Measurements from ENCODE around the gene SATB2. TPM values are rescaled to one million over a fixed set of nuclear protein-coding genes. Genes with fewer than 3 reads are reported as not detected.

The SATB2 gene
- total RNA-seq, 1 donor from 2014 or later: 1.2 TPM

- H3K36me3 ChIP-seq: no peaks in the 10 kb centered on the region
- H3K4me1 ChIP-seq: peaks cover 0 to 2% of the 10 kb centered on the region in 2 donors
- intact Hi-C loops (cut with DNase I): loop anchor here (10.0 kb wide), 2 partner anchors 435 to 1605 kb away; partner anchors contain the start of gene MARS2
- no peak overlapping the region for H3K4me3 ChIP-seq
- no peak overlapping the region for H3K27ac ChIP-seq
- DNase-seq (ENCODE audit: low spot score in 2 of 2): no peak
- no peaks in the 10 kb centered on the region for H3K27me3 ChIP-seq
- H3K9me3 ChIP-seq: no peaks in the 10 kb centered on the region
- TF ChIP-seq, protein P1, sequence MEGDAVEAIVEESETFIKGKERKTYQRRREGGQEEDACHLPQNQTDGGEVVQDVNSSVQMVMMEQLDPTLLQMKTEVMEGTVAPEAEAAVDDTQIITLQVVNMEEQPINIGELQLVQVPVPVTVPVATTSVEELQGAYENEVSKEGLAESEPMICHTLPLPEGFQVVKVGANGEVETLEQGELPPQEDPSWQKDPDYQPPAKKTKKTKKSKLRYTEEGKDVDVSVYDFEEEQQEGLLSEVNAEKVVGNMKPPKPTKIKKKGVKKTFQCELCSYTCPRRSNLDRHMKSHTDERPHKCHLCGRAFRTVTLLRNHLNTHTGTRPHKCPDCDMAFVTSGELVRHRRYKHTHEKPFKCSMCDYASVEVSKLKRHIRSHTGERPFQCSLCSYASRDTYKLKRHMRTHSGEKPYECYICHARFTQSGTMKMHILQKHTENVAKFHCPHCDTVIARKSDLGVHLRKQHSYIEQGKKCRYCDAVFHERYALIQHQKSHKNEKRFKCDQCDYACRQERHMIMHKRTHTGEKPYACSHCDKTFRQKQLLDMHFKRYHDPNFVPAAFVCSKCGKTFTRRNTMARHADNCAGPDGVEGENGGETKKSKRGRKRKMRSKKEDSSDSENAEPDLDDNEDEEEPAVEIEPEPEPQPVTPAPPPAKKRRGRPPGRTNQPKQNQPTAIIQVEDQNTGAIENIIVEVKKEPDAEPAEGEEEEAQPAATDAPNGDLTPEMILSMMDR (IDR thresholded peaks at IDR 0.05): no peak
These were observed 147.8 kb downstream of the SATB2 start for GRCh38 chr2:199309973-199310372.

- intact Hi-C loops (cut with DNase I): loop anchor here (10.0 kb wide), 2 partner anchors 435 to 1605 kb away; partner anchors contain the start of gene MARS2
- TF ChIP-seq, protein P1 (IDR thresholded peaks at IDR 0.05): no peak
These were observed 148.3 kb downstream of the SATB2 start for GRCh38 chr2:199309411-199309810.

GRCh38 chr2:199308567-199308966 lies 149.2 kb downstream of the SATB2 start:
- H3K9me3 ChIP-seq: no peaks in the 10 kb centered on the region
- intact Hi-C loops (cut with DNase I): loop anchor here (10.0 kb wide), 2 partner anchors 434 to 1604 kb away; partner anchors contain the start of gene MARS2

More at GRCh38 chr2:199309411-199309810, 148.3 kb downstream of the SATB2 start:
- Histone ChIP-seq H3K36me3 (no peaks in the 10 kb centered on the region), H3K4me3 (no peak overlapping the region), H3K27me3 (no peaks in the 10 kb centered on the region), H3K4me1 (peaks cover 0 to 5% of the 10 kb centered on the region in 2 donors), H3K27ac (no peak overlapping the region), H3K9me3 (no peaks in the 10 kb centered on the region)
- no peak for DNase-seq (ENCODE audit: low spot score in 2 of 2)

DNA sequence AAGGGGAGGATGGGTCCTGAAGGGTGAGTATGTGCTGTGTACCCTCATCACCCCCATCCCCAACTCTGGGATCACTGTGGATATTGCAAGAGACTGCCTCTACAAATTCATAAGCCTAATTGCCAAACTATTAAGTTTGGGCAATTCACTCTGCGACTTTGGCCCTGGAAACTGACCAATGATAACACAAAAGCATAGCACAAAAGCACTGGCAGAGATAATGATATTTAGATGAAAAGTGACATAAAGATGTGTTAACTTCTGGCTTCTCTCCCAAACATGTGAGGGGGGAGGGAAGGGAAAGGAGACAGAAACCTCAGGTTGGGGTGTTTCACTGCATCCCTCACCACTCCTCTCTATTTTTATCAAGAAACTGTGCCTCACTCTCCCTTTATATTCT lies 150.3 kb downstream of the SATB2 start:
- intact Hi-C loops (cut with DNase I): loop anchor here (10.0 kb wide), 2 partner anchors 433 to 1603 kb away; partner anchors contain the start of gene MARS2
- no peak for DNase-seq (ENCODE audit: low spot score in 2 of 2)
- H3K36me3 ChIP-seq: no peaks in the 10 kb centered on the region
- H3K4me3 ChIP-seq: no peak overlapping the region
- H3K27ac ChIP-seq: no peak overlapping the region
- TF ChIP-seq, protein P1 (IDR thresholded peaks at IDR 0.05): no peak
- no peaks in the 10 kb centered on the region for H3K9me3 ChIP-seq
- no peaks in the 10 kb centered on the region for H3K27me3 ChIP-seq
- H3K4me1 ChIP-seq: peaks cover 0 to 20% of the 10 kb centered on the region in 2 donors

More at GRCh38 chr2:199308567-199308966, 149.2 kb downstream of the SATB2 start:
- Histone ChIP-seq H3K36me3 (no peaks in the 10 kb centered on the region), H3K27ac (no peak overlapping the region), H3K4me1 (peaks cover 0 to 9% of the 10 kb centered on the region in 2 donors), H3K4me3 (no peak overlapping the region), H3K27me3 (no peaks in the 10 kb centered on the region)
- TF ChIP-seq, protein P1 (IDR thresholded peaks at IDR 0.05): no peak
- no peak for DNase-seq (ENCODE audit: low spot score in 2 of 2)

DNA sequence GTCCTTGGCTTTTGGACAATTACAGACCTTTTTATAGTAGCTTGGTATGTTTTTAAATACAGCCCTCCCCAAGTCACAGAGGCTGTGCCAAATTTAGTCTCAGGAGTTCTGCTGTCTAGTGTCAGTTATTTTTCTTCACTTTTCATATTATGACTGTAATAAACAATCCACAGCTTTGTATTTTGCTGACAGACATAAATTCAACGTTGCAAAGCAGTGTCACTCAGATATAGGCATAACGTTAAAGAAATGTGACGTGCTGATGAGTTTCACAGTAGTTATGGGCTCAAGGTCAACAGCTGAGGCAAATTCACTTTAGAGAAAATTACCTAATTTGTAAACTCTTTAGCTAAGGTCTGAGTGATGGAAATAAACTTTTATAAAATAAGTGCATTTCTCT lies 151.6 kb downstream of the SATB2 start:
- intact Hi-C loops (cut with DNase I): loop anchor here (10.0 kb wide), 2 partner anchors 431 to 1601 kb away; partner anchors contain the start of gene MARS2
- no peak for DNase-seq (ENCODE audit: low spot score in 2 of 2)
- H3K9me3 ChIP-seq: no peaks in the 10 kb centered on the region

More for the DNA sequence above, 151.6 kb downstream of the SATB2 start:
- H3K36me3 ChIP-seq: no peaks in the 10 kb centered on the region
- TF ChIP-seq, protein P1 (IDR thresholded peaks at IDR 0.05): no peak
- H3K4me3 ChIP-seq: no peak overlapping the region
- peaks cover 0 to 20% of the 10 kb centered on the region in 2 donors for H3K4me1 ChIP-seq
- H3K27me3 ChIP-seq: no peaks in the 10 kb centered on the region
- peak overlapping the region in 1 of 2 donors; percentile 24 for H3K27ac ChIP-seq

Measured in ascending aorta (tissue), 2 donors.